Neural progenitor cell (in vitro differentiated cells): ENCODE measurements around the gene LRRC75B.
A peak's percentile ranks its signal among the peaks of the same experiment; 100 is the strongest.
"Not testable (repeated sequence)": the region's sequence is repeated elsewhere in the genome, so short reads cannot be mapped to it uniquely, and the experiment has no call there.

Experiments used
- CTCF ChIP-seq: fragments of 200-600 bp; sonication (generic); IDR thresholded peaks from 2 replicates; pipeline ENCODE4 v1.5.1; 2017; ENCODE audit warnings: antibody characterized with exemption, mild to moderate bottlenecking
- EZH2 ChIP-seq: fragments of 200-600 bp; sonication (generic); IDR thresholded peaks from 2 replicates; pipeline ENCODE4 v1.6.1; 2017; ENCODE audit warnings: antibody characterized with exemption, mild to moderate bottlenecking, moderate library complexity

GRCh38 chr22:24629069-24629468, 36.2 kb upstream of the LRRC75B start:
- TF ChIP-seq CTCF: peak; percentile 39
- not testable (repeated sequence) for TF ChIP-seq EZH2
